ENCODE data around the gene PRMT6.
"Not testable (repeated sequence)": the region's sequence is repeated elsewhere in the genome, so short reads cannot be mapped to it uniquely, and the experiment has no call there.

The PRMT6 gene

DNA sequence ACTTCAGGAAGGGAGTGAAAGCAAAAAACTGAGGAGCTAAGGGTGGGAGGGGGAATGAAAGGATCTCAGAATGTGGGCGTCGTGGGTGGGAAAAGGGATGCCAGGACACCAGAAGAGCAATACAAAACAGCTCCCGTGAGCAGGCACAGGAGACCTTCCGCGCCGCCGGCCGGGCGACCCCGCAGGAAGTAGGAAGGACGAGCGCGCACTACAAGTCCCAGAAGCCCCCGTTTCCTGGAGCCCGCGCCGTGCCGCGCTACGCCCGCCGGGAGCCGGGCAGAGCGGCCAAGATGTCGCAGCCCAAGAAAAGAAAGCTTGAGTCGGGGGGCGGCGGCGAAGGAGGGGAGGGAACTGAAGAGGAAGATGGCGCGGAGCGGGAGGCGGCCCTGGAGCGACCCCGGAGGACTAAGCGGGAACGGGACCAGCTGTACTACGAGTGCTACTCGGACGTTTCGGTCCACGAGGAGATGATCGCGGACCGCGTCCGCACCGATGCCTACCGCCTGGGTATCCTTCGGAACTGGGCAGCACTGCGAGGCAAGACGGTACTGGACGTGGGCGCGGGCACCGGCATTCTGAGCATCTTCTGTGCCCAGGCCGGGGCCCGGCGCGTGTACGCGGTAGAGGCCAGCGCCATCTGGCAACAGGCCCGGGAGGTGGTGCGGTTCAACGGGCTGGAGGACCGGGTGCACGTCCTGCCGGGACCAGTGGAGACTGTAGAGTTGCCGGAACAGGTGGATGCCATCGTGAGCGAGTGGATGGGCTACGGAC lies at the start of gene PRMT6:
TSS of gene PRMT6 (plus strand) at position 249 of the 771 bp plus-strand sequence. CDS start at position 291, 42 bp downstream.
- DNase-seq: peak; percentile 89

DNA sequence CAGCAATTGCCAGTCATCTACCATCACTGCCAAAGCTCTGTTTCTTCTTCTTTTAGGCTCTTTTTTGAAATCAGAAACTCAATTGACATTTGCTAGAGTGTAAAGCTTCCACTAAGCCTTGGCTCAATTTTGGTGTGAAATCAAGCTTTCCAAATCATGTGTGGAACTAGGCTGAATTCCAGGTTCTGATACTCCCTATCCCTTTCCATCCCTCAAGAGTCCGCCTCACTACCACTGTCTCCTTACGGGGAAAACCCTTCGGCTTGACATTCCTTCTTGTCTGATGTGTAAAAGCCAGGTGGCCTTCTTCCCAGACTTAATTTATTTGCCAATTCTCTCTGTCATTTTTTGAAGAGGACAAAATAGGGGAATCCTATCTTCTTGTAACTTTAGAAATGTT lies 47.2 kb upstream of the PRMT6 start:
- DNase-seq: no peak

DNA sequence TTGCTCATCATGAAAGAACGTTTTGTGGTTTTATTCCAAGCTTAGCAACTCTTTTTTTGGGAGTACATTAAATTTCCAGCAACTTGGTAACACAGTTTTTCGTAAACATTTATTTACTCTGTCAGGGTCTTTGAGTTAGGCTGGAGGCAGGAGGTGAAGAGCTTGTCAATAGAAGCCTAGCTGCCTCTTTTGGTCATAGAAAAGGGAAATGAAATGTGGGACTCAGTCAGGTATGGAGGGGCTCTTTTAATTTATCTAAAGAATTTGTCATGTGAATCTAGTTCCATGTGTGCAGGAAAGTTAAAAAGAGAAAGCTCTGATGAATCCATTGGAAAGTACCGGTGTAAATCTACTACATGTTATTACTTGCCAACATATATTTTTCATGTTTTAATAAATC lies 45.9 kb upstream of the PRMT6 start:
- DNase-seq: no peak

DNA sequence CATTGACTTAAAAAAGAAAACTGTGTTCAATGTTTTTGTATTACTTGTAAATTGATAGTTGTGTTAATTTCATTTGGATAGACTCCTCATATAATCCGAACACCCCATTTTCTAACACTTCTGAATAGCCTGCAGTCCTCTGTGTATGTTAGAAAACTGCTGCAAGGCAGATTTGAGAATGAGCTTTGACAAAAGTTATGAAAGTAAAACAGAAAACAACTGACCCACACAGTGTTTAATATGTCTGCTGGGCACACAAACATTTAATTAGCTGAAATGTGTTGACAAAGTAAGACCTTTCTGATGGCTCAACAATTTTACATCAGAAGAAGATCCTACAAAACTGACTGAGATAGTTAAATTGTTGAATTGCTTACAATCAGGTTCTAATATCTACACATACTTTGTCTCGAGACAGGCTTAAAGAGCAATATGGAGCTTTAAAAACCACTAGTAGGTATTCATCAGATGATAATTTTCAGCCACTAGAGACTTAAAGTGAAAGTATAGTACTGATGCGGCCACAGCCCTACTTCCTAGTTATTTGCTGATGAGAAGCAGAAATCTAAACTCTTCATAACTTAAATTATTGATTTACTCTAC lies 40.0 kb upstream of the PRMT6 start:
- DNase-seq: no peak

DNA sequence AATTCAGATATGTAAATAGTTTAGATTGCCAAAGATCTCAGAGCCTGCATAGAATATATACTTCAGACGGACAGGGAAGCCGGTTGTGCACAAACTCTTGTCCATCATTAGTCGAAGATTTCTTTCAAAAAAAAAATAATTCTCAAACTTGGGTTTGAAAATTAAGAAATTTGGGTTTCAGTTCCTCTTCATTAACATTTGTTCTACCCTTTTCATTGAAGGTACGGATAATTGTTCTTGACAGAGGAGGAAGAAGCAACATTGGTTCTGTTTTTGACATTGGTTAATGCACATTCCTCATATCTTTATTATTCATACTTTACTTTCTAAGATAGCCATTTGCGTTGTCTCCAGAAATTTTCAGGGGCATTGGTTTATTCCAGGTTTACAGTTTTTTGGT lies 38.0 kb upstream of the PRMT6 start:
- DNase-seq: no peak

DNA sequence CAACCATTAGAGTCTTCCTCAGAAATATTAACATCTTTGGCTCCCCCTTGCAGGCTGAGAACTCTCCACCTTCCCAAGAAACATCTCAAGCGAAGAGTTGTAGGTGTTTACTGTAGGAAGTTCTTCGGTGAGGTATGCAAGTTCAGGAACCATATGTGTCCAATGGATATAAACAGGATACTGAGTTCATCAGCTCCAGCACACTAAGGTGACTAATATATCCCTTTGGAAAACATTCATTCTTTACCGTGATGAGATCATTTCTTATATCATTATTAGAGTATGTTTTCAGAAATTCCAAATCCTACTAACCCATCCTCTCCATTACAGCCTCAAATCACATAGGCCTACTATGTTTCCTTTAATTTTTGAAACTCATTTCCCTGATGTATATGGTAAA lies 37.3 kb upstream of the PRMT6 start:
- no peak for DNase-seq

DNA sequence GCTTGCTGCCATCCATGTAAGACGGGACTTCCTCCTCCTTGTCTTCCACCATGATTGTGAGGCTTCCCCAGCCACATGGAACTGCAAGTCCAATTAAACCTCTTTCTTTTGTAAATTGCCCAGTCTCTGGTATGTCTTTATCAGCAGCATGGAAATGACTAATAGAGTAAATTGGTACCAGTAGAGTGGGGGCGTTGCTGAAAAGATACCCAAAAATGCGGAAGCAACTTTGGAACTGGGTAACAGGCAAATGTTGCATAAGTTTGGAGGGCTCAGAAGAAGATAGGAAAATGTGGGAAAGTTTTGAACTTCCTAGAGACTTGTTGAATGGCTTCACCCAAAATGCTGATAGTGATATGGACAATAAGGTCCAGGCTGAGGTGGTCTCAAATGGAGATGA lies 17.6 kb upstream of the PRMT6 start:
- DNase-seq: not testable (repeated sequence)

DNA sequence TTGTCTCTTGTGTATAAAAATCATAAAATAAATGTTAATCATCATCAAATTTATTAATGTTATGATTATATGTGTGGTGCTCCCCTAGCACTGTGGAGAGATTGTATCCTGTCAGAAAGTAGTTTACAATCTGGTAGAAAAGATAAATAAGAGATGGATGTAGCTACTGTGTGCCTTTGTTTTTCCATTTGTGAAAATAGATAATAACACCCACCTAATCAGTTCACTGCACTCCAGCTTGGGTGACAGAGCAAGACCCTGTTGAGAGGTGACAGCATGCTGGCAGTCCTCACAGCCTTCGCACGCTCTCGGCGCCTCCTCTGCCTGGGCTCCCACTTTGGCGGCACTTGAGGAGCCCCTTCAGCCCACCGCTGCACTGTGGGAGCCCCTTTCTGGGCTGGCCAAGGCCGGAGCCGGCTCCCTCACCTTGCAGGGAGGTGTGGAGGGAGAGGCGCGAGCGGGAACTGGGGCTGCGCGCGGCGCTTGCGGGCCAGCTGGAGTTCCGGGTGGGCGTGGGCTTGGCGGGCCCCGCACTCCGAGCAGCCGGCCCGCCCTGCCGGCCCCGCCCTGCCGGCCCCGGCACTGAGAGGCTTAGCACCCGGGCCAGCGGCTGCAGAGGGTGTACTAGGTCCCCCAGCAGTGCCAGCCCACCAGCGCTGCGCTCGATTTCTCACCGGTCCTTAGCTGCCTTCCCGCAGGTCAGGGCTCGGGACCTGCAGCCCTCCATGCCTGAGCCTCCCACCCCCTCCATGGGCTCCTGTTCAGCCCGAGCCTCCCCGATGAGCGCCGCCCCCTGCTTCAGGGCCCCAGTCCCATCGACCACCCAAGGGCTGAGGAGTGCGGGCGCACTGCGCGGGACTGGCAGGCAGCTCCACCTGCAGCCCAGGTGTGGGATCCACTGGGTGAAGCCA lies 11.9 kb upstream of the PRMT6 start:
- not testable (repeated sequence) for DNase-seq

DNA sequence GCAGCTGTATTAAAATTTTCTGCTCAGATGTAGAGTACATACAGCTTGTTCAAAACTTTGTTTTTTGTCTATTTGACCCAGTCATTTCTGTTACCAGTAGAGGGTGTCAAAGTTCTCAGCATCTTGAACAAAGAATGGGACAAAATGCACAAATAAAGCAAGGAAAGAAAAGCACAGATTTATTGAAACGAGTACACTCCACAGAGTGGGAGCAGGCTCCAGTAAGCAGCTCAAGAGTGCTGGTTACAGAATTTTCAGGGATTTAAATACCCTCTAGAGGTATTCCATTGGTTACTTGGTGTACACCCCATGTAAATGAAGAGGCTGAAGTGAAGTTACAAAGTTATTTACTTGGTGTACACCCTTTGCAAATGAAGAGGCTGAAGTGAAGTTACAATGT lies 8.9 kb upstream of the PRMT6 start:
- DNase-seq: no peak

DNA sequence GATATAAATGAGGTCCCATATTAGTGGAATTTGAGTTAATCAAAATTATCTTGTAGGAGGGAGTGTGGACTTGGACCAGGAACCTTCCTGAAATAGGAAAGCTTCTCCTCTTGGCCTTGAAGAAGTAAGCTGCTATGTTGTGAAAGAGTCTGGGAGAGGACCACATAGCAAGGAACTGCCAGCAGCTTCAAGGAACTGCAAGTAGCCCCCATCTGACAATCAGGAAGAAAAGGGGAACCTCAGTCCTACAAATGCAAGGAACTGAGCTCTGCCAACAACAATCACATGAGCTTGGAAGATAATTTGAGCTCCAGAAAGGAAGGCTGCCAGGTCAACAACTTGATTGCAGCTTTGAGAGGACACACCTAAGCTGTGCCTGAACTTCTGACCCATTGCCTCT lies 8.2 kb upstream of the PRMT6 start:
- DNase-seq: no peak

DNA sequence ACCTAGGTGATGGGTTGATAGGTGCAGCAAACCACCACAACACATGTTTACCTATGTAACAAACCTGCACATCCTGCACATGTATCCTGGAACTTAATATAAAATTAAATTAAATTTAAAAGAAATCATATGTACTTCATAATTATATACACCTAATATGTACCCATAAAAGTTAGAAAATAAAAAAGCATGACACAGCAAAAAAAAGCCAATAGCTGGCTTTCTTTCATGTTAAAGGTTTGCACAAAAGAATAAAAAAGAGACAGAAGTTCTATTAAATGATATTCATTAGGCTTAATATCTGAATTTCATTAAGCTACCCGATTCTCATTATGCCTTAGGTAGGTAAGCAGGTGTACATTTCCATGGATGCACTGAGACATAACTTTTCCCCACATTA lies 5.2 kb upstream of the PRMT6 start:
- no peak for DNase-seq

DNA sequence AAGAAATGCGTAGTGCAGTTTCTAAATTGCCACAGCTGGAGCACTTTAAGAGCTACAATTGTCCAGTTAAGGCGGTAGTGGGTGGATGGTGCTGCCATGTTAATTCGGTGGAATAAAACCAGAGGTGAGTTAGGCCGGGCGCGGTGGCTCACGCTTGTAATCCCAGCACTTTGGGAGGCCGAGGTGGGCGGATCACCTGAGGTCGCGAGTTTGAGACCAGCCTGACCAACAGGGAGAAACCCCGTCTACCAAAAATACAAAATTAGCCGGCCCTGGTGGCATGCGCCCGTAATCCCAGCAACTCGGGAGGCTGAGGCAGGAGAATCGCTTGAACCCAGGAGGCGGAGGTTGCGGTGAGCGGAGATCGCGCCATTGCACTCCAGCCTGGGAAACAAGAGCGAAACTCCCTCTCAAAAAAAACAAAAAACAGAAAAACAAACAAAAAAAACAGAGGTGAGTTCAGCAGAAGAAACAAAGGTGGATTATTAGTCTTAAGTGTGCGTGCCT lies 502 bp upstream of the PRMT6 start:
- DNase-seq: not testable (repeated sequence)

DNA sequence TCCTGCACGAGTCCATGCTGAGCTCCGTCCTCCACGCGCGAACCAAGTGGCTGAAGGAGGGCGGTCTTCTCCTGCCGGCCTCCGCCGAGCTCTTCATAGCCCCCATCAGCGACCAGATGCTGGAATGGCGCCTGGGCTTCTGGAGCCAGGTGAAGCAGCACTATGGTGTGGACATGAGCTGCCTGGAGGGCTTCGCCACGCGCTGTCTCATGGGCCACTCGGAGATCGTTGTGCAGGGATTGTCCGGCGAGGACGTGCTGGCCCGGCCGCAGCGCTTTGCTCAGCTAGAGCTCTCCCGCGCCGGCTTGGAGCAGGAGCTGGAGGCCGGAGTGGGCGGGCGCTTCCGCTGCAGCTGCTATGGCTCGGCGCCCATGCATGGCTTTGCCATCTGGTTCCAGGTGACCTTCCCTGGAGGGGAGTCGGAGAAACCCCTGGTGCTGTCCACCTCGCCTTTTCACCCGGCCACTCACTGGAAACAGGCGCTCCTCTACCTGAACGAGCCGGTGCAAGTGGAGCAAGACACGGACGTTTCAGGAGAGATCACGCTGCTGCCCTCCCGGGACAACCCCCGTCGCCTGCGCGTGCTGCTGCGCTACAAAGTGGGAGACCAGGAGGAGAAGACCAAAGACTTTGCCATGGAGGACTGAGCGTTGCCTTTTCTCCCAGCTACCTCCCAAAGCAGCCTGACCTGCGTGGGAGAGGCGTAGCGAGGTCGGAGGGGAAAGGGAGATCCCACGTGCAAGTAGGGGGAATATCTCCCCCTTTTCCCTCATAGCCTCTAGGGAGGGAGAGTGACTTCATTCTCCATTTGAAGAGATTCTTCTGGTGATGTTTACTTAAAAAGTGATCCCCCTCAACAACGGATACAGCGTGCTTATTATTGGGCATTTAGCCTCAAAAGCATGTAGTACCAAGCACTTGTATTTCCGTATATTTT lies 991 bp downstream of the PRMT6 start:
- peak; percentile 49 for DNase-seq

DNA sequence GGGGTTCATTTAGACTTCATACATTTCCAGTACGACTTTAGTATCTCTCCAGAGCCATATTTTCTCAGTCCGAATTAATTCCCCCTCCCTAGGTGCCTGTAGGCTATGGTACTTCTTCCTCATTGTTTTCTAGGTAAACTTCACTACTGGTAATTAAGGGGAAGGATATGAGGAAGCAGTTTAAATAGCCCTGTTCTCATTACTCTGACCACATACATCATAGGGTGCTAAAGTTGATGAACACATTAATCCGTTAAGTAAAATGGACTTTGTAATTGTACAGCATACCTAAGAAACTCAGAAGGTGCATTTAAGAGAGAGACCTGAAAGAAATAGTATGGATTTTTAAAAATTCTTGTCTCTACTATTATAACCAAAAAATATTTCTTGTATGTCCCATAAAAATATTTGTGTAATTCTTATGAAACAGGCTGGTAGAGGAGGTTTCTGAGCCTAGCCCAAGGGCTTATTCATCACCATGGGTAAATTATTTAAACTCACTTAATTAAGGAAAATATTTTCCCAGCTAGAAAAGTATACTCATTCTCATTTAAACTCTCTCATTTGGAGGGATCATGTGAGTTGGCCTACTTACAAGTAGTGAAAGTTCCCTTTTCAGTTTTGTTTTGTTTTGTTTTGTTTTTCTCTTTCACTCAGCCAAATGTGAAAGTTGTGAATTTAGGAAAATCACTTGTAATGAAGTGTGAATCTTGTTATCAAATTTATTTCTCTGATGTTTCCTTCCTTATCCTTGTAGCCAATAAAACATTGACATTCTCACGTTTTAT lies 2.0 kb downstream of the PRMT6 start:
- DNase-seq: no peak

DNA sequence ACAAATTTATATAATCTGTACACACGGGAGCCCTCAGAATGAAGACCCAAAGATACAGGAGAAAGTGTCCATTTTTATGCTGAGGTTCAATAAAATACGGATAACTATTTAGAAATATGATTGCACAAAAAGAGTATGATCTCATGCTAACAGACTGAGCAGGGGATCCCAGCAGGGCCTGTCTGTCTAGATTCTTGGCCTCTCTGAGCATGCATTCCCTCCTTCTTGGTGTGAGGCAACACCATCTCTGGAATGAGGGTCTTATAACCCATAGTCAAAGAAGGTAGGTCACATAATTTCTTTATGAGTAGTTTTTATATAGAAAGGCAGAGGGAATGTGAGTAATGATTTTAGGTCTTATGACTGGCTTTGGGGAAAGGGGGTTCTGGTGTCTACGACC lies 5.4 kb downstream of the PRMT6 start:
- DNase-seq: no peak

DNA sequence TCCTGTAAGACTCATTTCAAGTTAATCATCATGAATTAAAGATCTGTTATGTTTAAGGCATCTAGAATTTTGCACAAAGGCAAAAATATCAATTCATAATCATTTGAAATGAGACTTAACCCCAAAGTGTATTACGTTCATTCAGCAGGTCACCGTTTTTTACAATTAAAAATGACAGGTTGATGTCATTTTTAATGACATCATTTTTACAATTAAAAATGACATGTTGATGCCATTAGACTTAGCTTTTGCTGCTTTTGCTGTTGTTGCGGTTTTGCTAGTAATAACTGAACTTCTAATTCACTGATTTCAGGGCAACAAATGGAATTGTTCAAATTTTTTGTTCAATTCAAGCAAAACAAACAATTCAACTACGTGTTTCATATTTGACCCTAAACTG lies 17.0 kb downstream of the PRMT6 start:
- no peak for DNase-seq

DNA sequence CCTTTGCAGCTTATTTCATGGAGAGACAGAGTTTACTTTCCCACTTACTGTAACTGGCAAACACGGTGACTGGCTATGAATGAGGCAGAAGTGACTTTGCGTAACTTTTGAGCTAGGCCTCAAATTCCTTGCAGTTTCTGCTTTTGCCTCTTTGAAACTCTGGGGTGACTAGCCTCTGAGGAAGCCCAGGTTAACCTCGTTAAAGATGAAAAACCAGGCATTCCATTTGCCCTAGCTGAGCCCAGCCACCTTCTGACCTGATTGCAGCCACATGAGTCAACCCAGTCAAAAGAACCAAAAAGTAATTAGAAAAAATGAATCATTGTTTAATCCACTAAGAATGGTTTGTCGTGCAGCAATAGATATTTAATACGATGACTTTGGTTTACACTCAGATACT lies 20.4 kb downstream of the PRMT6 start:
- DNase-seq: no peak

DNA sequence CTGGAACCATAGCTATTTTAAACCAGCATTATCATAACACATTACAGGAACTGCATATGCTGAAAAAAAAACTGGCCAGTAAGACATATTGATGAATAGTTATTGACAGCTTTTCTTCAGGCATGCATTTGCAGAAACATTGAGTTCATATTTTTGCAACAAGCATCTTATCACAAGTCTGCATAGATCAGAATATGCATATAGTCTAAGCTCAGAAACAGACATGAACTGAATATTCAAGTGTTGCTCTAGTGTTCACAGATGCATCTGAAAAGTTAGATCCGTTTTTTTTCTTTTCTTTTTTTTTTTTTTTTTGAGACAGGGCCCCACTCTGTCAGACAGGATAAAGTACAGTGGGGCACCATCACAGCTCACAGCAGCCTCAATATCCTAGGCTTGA lies 22.8 kb downstream of the PRMT6 start:
- no peak for DNase-seq

DNA sequence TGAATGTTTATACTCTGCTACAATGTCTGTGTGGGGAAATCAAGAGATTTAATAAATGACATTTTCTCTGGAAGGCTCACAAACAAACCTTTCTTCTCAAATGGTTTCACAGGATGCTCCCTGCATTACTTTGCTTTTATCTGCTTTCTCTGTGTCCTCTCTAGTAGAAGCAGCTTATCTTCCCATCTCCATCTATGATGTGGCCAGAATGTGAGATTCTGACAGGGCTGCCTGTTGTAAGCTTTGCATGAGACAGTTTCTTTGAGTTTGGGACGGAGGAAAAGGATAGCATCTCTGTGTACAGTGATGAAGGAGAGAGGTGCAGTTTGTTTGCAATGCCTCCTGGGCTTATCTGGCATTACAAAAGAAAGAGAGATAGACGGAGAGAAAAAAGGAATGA lies 24.6 kb downstream of the PRMT6 start:
- no peak for DNase-seq

DNA sequence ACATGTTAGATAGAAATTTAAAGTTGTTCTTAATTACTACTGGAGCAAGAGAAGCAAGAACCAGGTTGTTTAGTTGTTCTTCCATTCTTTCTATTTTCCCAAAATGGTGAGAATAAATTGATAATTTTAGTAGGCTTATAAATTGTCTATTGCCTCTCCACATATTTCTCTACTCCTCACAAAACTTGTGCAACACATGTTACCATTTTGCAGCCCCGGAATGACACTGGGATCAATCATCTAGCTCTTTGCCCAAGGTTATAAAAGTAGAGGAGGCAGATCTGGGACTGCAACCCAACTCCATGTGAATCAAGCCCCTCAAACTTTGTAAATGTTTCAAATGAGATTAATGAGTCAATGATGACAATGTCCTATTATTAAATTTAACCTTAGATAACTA lies 34.9 kb downstream of the PRMT6 start:
- DNase-seq: no peak

DNA sequence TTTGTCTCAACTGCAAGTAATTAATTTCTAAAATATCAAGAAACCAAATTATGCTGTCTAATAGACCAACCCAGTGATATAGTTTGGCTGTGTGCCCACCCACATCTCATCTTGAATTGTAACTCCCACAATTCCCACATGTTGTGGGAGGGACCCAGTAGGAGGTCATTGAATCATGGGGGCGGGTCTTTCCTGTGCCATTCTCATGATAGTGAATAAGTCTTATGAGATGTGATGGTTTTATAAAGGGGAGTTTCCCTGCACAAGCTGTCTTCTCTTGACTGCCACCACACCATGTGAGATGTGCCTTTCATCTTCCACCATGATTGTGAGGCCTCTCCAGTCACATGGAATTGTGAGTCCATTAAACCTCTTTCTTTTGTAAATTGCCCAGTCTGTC lies 36.9 kb downstream of the PRMT6 start:
- DNase-seq: not testable (repeated sequence)

DNA sequence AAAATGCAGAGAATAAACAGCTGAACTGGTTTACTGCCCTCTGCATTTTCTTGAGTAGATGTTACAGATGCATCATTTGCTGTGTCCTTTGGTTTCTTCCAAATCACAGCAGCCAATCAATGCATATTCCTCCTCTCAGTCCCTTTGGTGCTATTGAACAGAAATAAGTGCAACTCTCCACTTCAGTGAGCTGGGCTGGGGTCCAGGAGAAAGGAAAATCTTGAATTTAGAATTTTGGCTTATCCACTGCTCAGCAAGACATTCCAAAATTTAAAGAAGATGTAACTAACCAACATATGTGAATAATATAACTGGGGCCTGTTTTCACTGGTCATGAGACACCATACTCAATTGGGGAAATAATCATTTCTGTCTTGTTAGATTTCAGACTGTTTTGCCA lies 39.2 kb downstream of the PRMT6 start:
- no peak for DNase-seq
